HG03432 (cell line): ENCODE data around the gene TAGLN.

Source experiments
- ATAC-seq: cut with Tn5 transposase; IDR thresholded peaks from one replicate; pipeline ENCODE4 v1.9.1; 2021; ENCODE audit warnings: mild to moderate bottlenecking, moderate library complexity; ENCODE audit not compliant: unreplicated experiment

TAGLN gene

GRCh38 chr11:117199053-117199915, at the start of gene TAGLN:
Gene TAGLN, plus strand, starts transcription at chr11:117199370. Its CDS starts 3,644 bp downstream, at chr11:117203014.
- no peak for ATAC-seq

- no peak for ATAC-seq
These were observed 47.1 kb upstream of the TAGLN start for GRCh38 chr11:117152066-117152465.

GRCh38 chr11:117154468-117154867, 44.7 kb upstream of the TAGLN start:
- ATAC-seq = no peak

GRCh38 chr11:117157507-117157906, 41.7 kb upstream of the TAGLN start:
- ATAC-seq = no peak

GRCh38 chr11:117159892-117160291, 39.3 kb upstream of the TAGLN start:
- no peak for ATAC-seq

- no peak for ATAC-seq
These were observed 38.3 kb upstream of the TAGLN start for GRCh38 chr11:117160826-117161225.

- ATAC-seq = no peak
These were observed 32.7 kb upstream of the TAGLN start for GRCh38 chr11:117166491-117166890.

- no peak for ATAC-seq
These were observed 29.4 kb upstream of the TAGLN start for GRCh38 chr11:117169736-117170135.

- ATAC-seq = no peak
These were observed 29.0 kb upstream of the TAGLN start for GRCh38 chr11:117170210-117170609.

- no peak for ATAC-seq
These were observed 28.2 kb upstream of the TAGLN start for GRCh38 chr11:117171007-117171403.

GRCh38 chr11:117171404-117172061, 27.6 kb upstream of the TAGLN start:
- no peak for ATAC-seq

- ATAC-seq = no peak
These were observed 26.3 kb upstream of the TAGLN start for GRCh38 chr11:117172724-117173421.

GRCh38 chr11:117175104-117175503, 24.1 kb upstream of the TAGLN start:
- no peak for ATAC-seq

GRCh38 chr11:117175781-117176180, 23.4 kb upstream of the TAGLN start:
- no peak for ATAC-seq

- ATAC-seq = no peak
These were observed 23.0 kb upstream of the TAGLN start for GRCh38 chr11:117176186-117176585.

GRCh38 chr11:117177534-117178209, 21.5 kb upstream of the TAGLN start:
- ATAC-seq = no peak

GRCh38 chr11:117178210-117179034, 20.7 kb upstream of the TAGLN start, which contains the start of gene SIDT2:
Gene SIDT2, plus strand, starts transcription at chr11:117178743. Its CDS starts 521 bp downstream, at chr11:117179264.
- ATAC-seq = peak; percentile 89

- peak; percentile 32 for ATAC-seq
These were observed 19.8 kb upstream of the TAGLN start for GRCh38 chr11:117179048-117179999.

GRCh38 chr11:117180020-117180419, 19.1 kb upstream of the TAGLN start:
- no peak for ATAC-seq
